ENCODE results near the gene KNTC1.

Gene KNTC1

GRCh38 chr12:122615780-122616179 is 88.7 kb downstream of the KNTC1 start:
- H3K4me1 ChIP-seq (ENCODE audit: control insufficient read depth, insufficient read depth, low read length): no peaks in the 10 kb centered on the region
- no peak overlapping the region for H3K27ac ChIP-seq (ENCODE audit: extremely low read depth, low read depth, low read length)
- CTCF ChIA-PET: interaction anchor here (0.8 kb wide), 1 partner anchor 9 kb away, joined by 3 read pairs; no protein-coding TSS in a partner anchor
- peaks cover 63 to 89% of the 10 kb centered on the region in 2 experiments for H3K36me3 ChIP-seq (ENCODE audit: control insufficient read depth in 2 of 2, insufficient read depth in 1 of 2, low read length in 2 of 2)
- POLR2A ChIA-PET: no interaction called here
- H3K9me3 ChIP-seq (ENCODE audit: control insufficient read depth, insufficient read depth, low read depth, low read length): no peaks in the 10 kb centered on the region
- H3K4me3 ChIP-seq (ENCODE audit: low read depth, low read length): no peak overlapping the region
- TF ChIP-seq ZNF10 (tag by site-specific recombination; IDR thresholded peaks at IDR 0.05) (no peak), SP7 (tag by site-specific recombination; IDR thresholded peaks at IDR 0.05) (peak; percentile 94), ZNF585B (tag by site-specific recombination; IDR thresholded peaks at IDR 0.05) (no peak)

- no peak overlapping the region for H3K27ac ChIP-seq (ENCODE audit: extremely low read depth, low read depth, low read length)
- H3K4me1 ChIP-seq (ENCODE audit: control insufficient read depth, insufficient read depth, low read length): no peaks in the 10 kb centered on the region
- TF ChIP-seq KLF1 (tag by site-specific recombination; IDR thresholded peaks at IDR 0.05): no peak
- TF ChIP-seq ZNF658 (tag by site-specific recombination; IDR thresholded peaks at IDR 0.05): no peak
- TF ChIP-seq ZNF155 (tag by site-specific recombination; IDR thresholded peaks at IDR 0.05): no peak
- no peak for TF ChIP-seq PRDM10 (tag by site-specific recombination; IDR thresholded peaks at IDR 0.05)
- TF ChIP-seq ATF2 (tag by site-specific recombination; IDR thresholded peaks at IDR 0.05; ENCODE audit: low read depth): no peak
- no peak for TF ChIP-seq ZNF529 (tag by site-specific recombination; IDR thresholded peaks at IDR 0.05; ENCODE audit: insufficient replicate concordance)
- TF ChIP-seq ZNF214 (tag by site-specific recombination; IDR thresholded peaks at IDR 0.05; ENCODE audit: borderline replicate concordance): no peak
- TF ChIP-seq ZNF302 (tag by site-specific recombination; IDR thresholded peaks at IDR 0.05; ENCODE audit: low read depth): no peak
- TF ChIP-seq ZNF639 (tag by site-specific recombination; IDR thresholded peaks at IDR 0.05): no peak
- TF ChIP-seq ZNF221 (tag by site-specific recombination; IDR thresholded peaks at IDR 0.05; ENCODE audit: borderline replicate concordance): no peak
- no peak for TF ChIP-seq ZNF518A (tag by site-specific recombination; conservative IDR thresholded peaks at IDR 0.05; ENCODE audit: low read depth)
- TF ChIP-seq GLIS2 (tag by site-specific recombination; IDR thresholded peaks at IDR 0.05): no peak
- no peak for TF ChIP-seq ZNF544 (tag by site-specific recombination; IDR thresholded peaks at IDR 0.05)
- ChIA-PET POLR2A (no interaction called here), CTCF (interaction anchor here (0.5 to 0.6 kb wide), 2 partner anchors 118 to 122 kb away, joined by 4 read pairs; no protein-coding TSS in a partner anchor)
- peaks cover 23 to 26% of the 10 kb centered on the region in 2 experiments for H3K36me3 ChIP-seq (ENCODE audit: control insufficient read depth in 2 of 2, insufficient read depth in 1 of 2, low read length in 2 of 2)
- no peak overlapping the region for H3K4me3 ChIP-seq (ENCODE audit: low read depth, low read length)
- H3K9me3 ChIP-seq (ENCODE audit: control insufficient read depth, insufficient read depth, low read depth, low read length): no peaks in the 10 kb centered on the region
Observed at GRCh38 chr12:122635471-122635870, 108.4 kb downstream of the KNTC1 start.
